Stimulated activated CD4-positive, alpha-beta T cell treated with anti-CD3 and anti-CD28 coated beads, Interleukin-2, amount 100 ng/mL, for 24 hours (primary cell): ENCODE data around the gene MGST2.

Experiments
- DNase-seq, 2 donors: peaks; one replicate each; pipeline ENCODE4 v3.0.0-alpha.2; 2020

The MGST2 gene

DNA sequence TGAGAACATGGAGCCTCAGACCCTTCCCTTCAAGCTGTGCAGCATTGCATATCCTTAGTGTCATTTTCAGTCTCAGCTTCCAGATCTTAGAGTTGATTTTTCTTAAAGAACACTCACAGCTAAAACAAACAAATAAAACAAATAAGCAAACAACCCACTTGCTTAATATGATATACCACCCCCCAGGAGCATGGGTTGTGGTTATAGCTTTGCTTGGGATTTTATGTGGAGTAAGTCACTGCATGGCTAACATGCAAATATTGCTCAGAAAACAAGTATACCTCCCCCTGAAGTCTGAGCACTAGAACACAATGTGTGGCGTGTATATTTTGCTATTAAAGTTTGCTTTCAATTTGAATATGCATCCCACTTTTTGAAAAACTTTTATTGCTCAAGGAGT, 78.6 kb downstream of the MGST2 start:
- DNase-seq: no peak

- no peak for DNase-seq
These were observed 79.6 kb downstream of the MGST2 start for GRCh38 chr4:139745111-139745639.

DNA sequence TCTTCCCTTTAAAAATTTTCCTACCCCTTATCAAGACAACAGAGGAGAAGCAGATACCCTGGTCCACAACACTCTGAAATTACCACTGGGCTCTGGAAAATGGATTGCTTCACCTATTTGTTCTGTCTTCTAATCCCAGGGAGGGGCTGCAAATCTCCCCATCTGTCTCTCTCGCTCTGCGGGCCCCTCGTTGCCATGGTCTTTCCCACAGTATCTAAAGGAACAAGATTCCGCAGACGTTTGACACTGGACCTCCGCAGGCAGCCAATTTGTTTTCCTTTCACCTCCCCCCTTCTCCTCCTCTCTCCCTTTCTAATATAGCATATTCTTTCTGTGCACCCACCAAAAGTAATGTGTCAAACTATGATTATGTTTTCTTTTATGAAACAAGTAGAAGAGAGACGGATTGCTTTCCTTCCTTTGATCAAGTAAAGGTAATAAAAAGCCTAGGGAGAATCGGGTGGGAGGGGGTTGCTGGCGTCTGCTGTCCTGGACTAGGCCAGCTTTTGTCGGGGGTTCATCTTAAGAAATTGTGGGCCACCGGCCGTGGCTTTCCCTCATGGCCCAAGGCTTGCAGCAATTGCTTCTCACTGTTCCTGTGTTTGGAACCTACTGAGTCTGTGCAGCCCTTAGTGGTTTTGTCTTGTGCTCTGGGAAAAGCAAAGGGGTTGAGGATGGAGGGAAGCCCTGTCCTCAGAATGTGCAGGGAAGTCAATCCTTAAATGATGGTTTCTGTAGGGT, 81.0 kb downstream of the MGST2 start:
- no peak for DNase-seq

- DNase-seq: no peak
These were observed 83.7 kb downstream of the MGST2 start for GRCh38 chr4:139749338-139749737.

DNA sequence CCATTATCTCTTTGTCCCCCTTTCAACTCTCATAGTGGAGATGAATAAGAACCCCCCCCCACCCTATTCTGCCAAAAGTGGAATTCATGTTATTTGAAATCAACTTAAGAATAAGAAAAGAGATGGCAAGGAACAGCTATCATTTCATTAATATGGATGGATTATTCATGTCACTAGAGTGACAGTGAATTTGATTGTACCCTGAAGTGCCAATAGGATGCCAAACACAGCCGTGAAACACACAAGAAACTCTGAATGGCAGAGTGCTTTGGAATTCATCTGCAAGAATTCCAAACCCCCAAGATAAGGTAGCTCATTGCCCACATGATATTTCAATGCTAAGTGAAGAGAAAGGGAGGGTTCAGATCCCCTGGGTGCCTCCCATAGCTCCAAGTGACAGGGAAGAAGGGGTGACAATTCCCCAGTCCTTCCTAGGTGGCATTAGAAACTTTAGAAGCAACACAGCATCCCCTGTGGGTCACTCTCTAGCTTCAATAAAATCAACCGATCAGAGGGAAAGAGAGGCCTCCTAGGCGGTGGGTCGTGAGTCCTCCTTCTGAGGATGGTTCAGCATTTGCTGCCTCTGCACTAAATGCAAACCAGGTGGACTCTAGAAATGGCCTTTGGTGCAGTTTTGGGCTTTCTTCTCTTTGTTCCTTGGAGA, 84.3 kb downstream of the MGST2 start:
- no peak for DNase-seq

- DNase-seq: no peak
These were observed 88.1 kb downstream of the MGST2 start for GRCh38 chr4:139753686-139754085.
